A673 (cell line): Measurements from ENCODE around the gene SLC12A2.

Source experiments
- EZH2 ChIP-seq: fragments of 200-600 bp; sonication (generic); IDR thresholded peaks from 2 replicates; pipeline ENCODE4 v1.6.1; 2017; ENCODE audit warnings: borderline replicate concordance, low read depth, mild to moderate bottlenecking, mixed read lengths, antibody characterized with exemption, low read length; ENCODE audit not compliant: poor library complexity, severe bottlenecking
- TF ChIP-seq, protein P1 (sequence below): fragments of 300-800, 200-600 bp; sonication (generic); conservative IDR thresholded peaks from 2 replicates; pipeline ENCODE4 v1.5.1; 2017; ENCODE audit warnings: low read depth, mild to moderate bottlenecking, antibody characterized with exemption, low read length, moderate library complexity, mixed read lengths

DNA sequence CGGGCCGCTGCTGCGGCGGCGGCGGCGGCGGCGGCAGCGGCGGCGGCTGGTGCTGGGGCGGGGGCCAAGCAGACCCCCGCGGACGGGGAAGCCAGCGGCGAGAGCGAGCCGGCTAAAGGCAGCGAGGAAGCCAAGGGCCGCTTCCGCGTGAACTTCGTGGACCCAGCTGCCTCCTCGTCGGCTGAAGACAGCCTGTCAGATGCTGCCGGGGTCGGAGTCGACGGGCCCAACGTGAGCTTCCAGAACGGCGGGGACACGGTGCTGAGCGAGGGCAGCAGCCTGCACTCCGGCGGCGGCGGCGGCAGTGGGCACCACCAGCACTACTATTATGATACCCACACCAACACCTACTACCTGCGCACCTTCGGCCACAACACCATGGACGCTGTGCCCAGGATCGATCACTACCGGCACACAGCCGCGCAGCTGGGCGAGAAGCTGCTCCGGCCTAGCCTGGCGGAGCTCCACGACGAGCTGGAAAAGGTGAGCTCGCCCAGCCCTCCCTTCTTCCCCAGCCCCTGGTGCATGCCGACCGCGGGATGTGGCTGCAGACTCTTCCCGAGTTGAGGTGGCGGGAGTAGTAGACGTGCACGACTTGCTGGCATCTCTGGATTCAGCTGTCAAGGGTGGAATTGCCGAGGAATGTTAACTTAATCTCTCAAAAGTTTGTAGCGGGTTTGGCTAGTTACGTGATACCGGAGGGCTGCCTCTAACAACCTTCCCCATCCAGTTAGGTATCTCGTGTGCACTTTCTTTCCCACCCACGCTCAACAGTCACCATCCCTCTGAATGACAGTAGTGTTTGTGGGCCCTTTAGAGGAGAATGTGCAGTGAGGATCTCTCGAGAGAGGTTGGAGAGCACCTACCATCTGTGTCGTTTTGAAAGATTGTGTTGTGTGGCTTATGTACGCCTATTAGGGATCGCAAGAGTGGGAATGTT is 932 bp downstream of the SLC12A2 start:
- TF ChIP-seq, protein P1, sequence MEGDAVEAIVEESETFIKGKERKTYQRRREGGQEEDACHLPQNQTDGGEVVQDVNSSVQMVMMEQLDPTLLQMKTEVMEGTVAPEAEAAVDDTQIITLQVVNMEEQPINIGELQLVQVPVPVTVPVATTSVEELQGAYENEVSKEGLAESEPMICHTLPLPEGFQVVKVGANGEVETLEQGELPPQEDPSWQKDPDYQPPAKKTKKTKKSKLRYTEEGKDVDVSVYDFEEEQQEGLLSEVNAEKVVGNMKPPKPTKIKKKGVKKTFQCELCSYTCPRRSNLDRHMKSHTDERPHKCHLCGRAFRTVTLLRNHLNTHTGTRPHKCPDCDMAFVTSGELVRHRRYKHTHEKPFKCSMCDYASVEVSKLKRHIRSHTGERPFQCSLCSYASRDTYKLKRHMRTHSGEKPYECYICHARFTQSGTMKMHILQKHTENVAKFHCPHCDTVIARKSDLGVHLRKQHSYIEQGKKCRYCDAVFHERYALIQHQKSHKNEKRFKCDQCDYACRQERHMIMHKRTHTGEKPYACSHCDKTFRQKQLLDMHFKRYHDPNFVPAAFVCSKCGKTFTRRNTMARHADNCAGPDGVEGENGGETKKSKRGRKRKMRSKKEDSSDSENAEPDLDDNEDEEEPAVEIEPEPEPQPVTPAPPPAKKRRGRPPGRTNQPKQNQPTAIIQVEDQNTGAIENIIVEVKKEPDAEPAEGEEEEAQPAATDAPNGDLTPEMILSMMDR, result no peak
- TF ChIP-seq EZH2, result no peak
